SK-N-SH (cell line): ENCODE data around the gene PLPP2.
"Not testable (repeated sequence)": the region's sequence is repeated elsewhere in the genome, so short reads cannot be mapped to it uniquely, and the experiment has no call there.

ENCODE experiments used
- CHD2 ChIP-seq: fragments of 150-350 bp; IDR thresholded peaks from 2 replicates; pipeline ENCODE4 v1.6.1; 2018; ENCODE audit warnings: low read length; ENCODE audit not compliant: partially characterized antibody
- CTCF ChIP-seq: fragments of 200-600 bp; sonication (generic); IDR thresholded peaks from 2 replicates; pipeline ENCODE4 v1.6.1; 2017; ENCODE audit warnings: antibody characterized with exemption, mild to moderate bottlenecking, moderate library complexity
- ELF1 ChIP-seq: IDR thresholded peaks from 2 replicates; pipeline ENCODE4 v1.4.0; 2012
- EZH2phosphoT487 ChIP-seq: fragments of 200-600 bp; sonication (generic); IDR thresholded peaks from 2 replicates; pipeline ENCODE4 v1.6.1; 2017; ENCODE audit warnings: low read depth, mixed run types, mild to moderate bottlenecking, antibody characterized with exemption, moderate library complexity, borderline replicate concordance
- IRF3 ChIP-seq: fragments of 150-350 bp; IDR thresholded peaks from 2 replicates; pipeline ENCODE4 v1.6.1; 2016; ENCODE audit warnings: mild to moderate bottlenecking, low read depth, low read length
- JUND ChIP-seq: IDR thresholded peaks from 2 replicates; pipeline ENCODE4 v1.4.0; 2012
- SMC3 ChIP-seq: IDR thresholded peaks from 2 replicates; pipeline ENCODE4 v1.6.1; 2012; ENCODE audit warnings: low read depth, low read length, improper control_type of control experiment

- not testable (repeated sequence) for TF ChIP-seq EZH2phosphoT487, JUND, IRF3, CTCF, SMC3, CHD2, ELF1
These were observed 34.4 kb downstream of the PLPP2 start for GRCh38 chr19:256804-257203.
